HEK293T (cell line): Measurements from ENCODE around the gene GDAP1L1.

Experiments used
- CTCF ChIA-PET: fragments of 350-600 bp; formaldehyde crosslinking; extraction: SDS; loops from one replicate; lab custom pipeline; 2021; ENCODE audit warnings: antibody characterized with exemption, inconsistent platforms; lab: Yijun Ruan, JAX
- POLR2A ChIA-PET: fragments of 350-600 bp; formaldehyde crosslinking; extraction: SDS; loops from one replicate; lab custom pipeline; 2020; ENCODE audit warnings: antibody characterized with exemption, inconsistent platforms; lab: Yijun Ruan, JAX
- DNase-seq: peaks from one replicate; pipeline ENCODE4 v3.0.0; 2012; ENCODE audit warnings: mixed read lengths; ENCODE audit errors: extremely low spot score
- ARNT ChIP-seq: fragments of 450-650 bp; IDR thresholded peaks from 2 replicates; pipeline ENCODE4 v1.6.1; 2017; ENCODE audit warnings: mild to moderate bottlenecking
- BHLHE40 ChIP-seq: fragments of 450-650 bp; IDR thresholded peaks from 2 replicates; pipeline ENCODE4 v1.6.1; 2016; ENCODE audit warnings: mild to moderate bottlenecking, moderate library complexity, borderline replicate concordance
- CTBP1 ChIP-seq: fragments of 450-650 bp; IDR thresholded peaks from 2 replicates; pipeline ENCODE4 v1.6.1; 2016; ENCODE audit warnings: borderline replicate concordance
- ELF4 ChIP-seq: fragments of 450-650 bp; IDR thresholded peaks from 2 replicates; pipeline ENCODE4 v1.6.1; 2017; ENCODE audit warnings: antibody characterized with exemption
- FOXA1 ChIP-seq: fragments of 450-650 bp; IDR thresholded peaks from 2 replicates; pipeline ENCODE4 v1.6.1; 2016; ENCODE audit warnings: mild to moderate bottlenecking
- FOXK2 ChIP-seq: fragments of 450-650 bp; IDR thresholded peaks from 2 replicates; pipeline ENCODE4 v1.6.1; 2016; ENCODE audit warnings: mild to moderate bottlenecking
- FOXM1 ChIP-seq: fragments of 450-650 bp; IDR thresholded peaks from 2 replicates; pipeline ENCODE4 v1.6.1; 2017; ENCODE audit warnings: mild to moderate bottlenecking, borderline replicate concordance
- HDGF ChIP-seq: fragments of 450-650 bp; IDR thresholded peaks from 2 replicates; pipeline ENCODE4 v1.6.1; 2017; ENCODE audit warnings: antibody characterized with exemption, borderline replicate concordance
- L3MBTL2 ChIP-seq: fragments of 450-650 bp; conservative IDR thresholded peaks from 2 replicates; pipeline ENCODE4 v1.6.1; 2016; ENCODE audit warnings: mild to moderate bottlenecking
- LEF1 ChIP-seq: fragments of 450-650 bp; IDR thresholded peaks from 2 replicates; pipeline ENCODE4 v1.6.1; 2017; ENCODE audit warnings: mild to moderate bottlenecking, borderline replicate concordance
- NFRKB ChIP-seq: fragments of 450-650 bp; IDR thresholded peaks from 2 replicates; pipeline ENCODE4 v1.6.1; 2016; ENCODE audit warnings: mild to moderate bottlenecking, moderate library complexity
- SP1 ChIP-seq: fragments of 450-650 bp; IDR thresholded peaks from 2 replicates; pipeline ENCODE4 v1.6.1; 2017
- SUZ12 ChIP-seq: fragments of 450-650 bp; IDR thresholded peaks from 2 replicates; pipeline ENCODE4 v1.6.1; 2016; ENCODE audit warnings: mild to moderate bottlenecking
- TARDBP ChIP-seq: fragments of 450-650 bp; IDR thresholded peaks from 2 replicates; pipeline ENCODE4 v1.6.1; 2016
- ZNF384 ChIP-seq: fragments of 450-650 bp; IDR thresholded peaks from 2 replicates; pipeline ENCODE4 v1.6.1; 2016
- TF ChIP-seq, protein P1 (sequence below): fragments of 450-650 bp; IDR thresholded peaks from 2 replicates; pipeline ENCODE4 v1.6.1; 2016

The GDAP1L1 gene

GRCh38 chr20:44271915-44272663 is 25.0 kb downstream of the GDAP1L1 start:
- ChIA-PET CTCF (interaction anchor here (1.1 kb wide), 1 partner anchor 19 kb away, joined by 4 read pairs; no protein-coding TSS in a partner anchor), POLR2A (no interaction called here)
- peak; percentile 31 for DNase-seq
- TF ChIP-seq ELF4 (no peak), L3MBTL2 (no peak), SUZ12 (no peak), FOXM1 (no peak), FOXA1 (no peak), BHLHE40 (no peak), FOXK2 (no peak), TARDBP (no peak), ZNF384 (no peak), LEF1 (no peak), NFRKB (no peak), CTBP1 (no peak), SP1 (no peak), HDGF (no peak), ARNT (no peak)
- TF ChIP-seq, protein P1, sequence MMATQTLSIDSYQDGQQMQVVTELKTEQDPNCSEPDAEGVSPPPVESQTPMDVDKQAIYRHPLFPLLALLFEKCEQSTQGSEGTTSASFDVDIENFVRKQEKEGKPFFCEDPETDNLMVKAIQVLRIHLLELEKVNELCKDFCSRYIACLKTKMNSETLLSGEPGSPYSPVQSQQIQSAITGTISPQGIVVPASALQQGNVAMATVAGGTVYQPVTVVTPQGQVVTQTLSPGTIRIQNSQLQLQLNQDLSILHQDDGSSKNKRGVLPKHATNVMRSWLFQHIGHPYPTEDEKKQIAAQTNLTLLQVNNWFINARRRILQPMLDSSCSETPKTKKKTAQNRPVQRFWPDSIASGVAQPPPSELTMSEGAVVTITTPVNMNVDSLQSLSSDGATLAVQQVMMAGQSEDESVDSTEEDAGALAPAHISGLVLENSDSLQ: no peak

GRCh38 chr20:44273231-44274215 is 26.4 kb downstream of the GDAP1L1 start:
- POLR2A ChIA-PET: no interaction called here
- CTCF ChIA-PET: interaction anchor here (1.1 kb wide), 1 partner anchor 20 kb away, joined by 4 read pairs; no protein-coding TSS in a partner anchor
- DNase-seq: no peak
- no peak for TF ChIP-seq SP1
- no peak for TF ChIP-seq BHLHE40
- no peak for TF ChIP-seq TARDBP
- no peak for TF ChIP-seq ARNT
- TF ChIP-seq HDGF: no peak
- TF ChIP-seq, protein P1: no peak
- TF ChIP-seq ELF4: no peak
- no peak for TF ChIP-seq FOXK2
- TF ChIP-seq NFRKB: no peak
- no peak for TF ChIP-seq SUZ12

GRCh38 chr20:44274303-44275017 is 27.4 kb downstream of the GDAP1L1 start:
- CTCF ChIA-PET: no interaction called here
- DNase-seq: no peak
- no peak for TF ChIP-seq FOXM1
- no peak for TF ChIP-seq NFRKB
- no peak for TF ChIP-seq FOXA1
- TF ChIP-seq HDGF: no peak
- no peak for TF ChIP-seq LEF1
- TF ChIP-seq ELF4: no peak
- TF ChIP-seq ARNT: no peak
- POLR2A ChIA-PET: no interaction called here

- CTCF ChIA-PET: no interaction called here
- TF ChIP-seq BHLHE40 (no peak), SUZ12 (no peak), NFRKB (no peak), FOXM1 (no peak), FOXK2 (no peak), SP1 (no peak), LEF1 (no peak), FOXA1 (no peak), ZNF384 (no peak), ARNT (no peak)
- TF ChIP-seq, protein P1: no peak
- DNase-seq: no peak
- POLR2A ChIA-PET: no interaction called here
These were observed 32.1 kb downstream of the GDAP1L1 start for GRCh38 chr20:44279228-44279627.

GRCh38 chr20:44280387-44280786 is 33.3 kb downstream of the GDAP1L1 start:
- TF ChIP-seq ZNF384: no peak
- POLR2A ChIA-PET: no interaction called here
- CTCF ChIA-PET: no interaction called here
- DNase-seq: no peak

DNA sequence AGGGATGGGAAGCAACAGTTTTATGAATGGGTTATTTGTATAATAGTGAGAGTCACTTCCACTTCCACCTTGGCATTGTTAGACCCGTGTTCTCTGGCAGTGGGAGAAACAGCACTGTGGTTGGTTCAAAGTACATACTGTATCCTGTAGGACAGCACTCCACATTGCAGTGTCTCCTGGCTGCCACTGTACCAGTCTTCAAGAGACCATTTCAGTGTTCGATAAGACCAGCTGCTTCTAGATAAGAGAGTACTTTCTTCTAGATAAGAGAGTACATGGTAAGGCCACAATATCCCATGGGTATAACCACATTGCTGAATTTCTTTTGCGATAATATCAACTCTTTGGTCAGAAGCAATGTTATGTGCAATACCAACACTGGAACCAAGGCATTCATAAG is 35.1 kb downstream of the GDAP1L1 start:
- ChIA-PET POLR2A (no interaction called here), CTCF (no interaction called here)
- DNase-seq: no peak
- no peak for TF ChIP-seq BHLHE40
- TF ChIP-seq LEF1: no peak
- no peak for TF ChIP-seq TARDBP
- no peak for TF ChIP-seq HDGF
- no peak for TF ChIP-seq FOXM1
- TF ChIP-seq FOXA1: no peak
- no peak for TF ChIP-seq FOXK2
- no peak for TF ChIP-seq CTBP1
- no peak for TF ChIP-seq SP1
- no peak for TF ChIP-seq SUZ12
- no peak for TF ChIP-seq L3MBTL2
